ENCODE results near the gene TNRC6C.

DNA sequence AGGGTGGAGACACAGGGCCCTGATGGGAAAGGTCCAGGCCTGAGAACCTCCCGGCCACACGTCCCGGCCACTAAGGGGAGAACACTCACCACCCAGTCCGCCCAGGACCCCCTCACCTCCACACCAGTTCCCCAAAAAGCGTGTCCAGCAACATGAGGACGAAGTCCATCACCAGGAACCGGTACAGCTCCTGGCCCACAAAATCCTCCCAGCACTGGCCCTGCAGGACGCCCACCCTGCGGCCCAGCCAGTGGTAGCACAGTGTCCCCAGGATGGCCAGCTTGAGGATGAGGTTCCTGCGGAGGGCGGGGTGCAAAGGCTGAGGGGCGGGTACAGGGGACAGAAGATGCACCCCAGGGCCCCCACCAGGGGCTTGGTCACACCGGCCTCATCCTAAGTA is 162.0 kb downstream of the TNRC6C start:
- TF ChIP-seq CTCF (conservative IDR thresholded peaks at IDR 0.05) = no peak
- no peak for TF ChIP-seq ZFX (IDR thresholded peaks at IDR 0.05)
